ENCODE measurements around the gene DIAPH3.

GRCh38 chr13:59672445-59672844 lies 491.3 kb downstream of the DIAPH3 start:
- TF ChIP-seq, protein P1, sequence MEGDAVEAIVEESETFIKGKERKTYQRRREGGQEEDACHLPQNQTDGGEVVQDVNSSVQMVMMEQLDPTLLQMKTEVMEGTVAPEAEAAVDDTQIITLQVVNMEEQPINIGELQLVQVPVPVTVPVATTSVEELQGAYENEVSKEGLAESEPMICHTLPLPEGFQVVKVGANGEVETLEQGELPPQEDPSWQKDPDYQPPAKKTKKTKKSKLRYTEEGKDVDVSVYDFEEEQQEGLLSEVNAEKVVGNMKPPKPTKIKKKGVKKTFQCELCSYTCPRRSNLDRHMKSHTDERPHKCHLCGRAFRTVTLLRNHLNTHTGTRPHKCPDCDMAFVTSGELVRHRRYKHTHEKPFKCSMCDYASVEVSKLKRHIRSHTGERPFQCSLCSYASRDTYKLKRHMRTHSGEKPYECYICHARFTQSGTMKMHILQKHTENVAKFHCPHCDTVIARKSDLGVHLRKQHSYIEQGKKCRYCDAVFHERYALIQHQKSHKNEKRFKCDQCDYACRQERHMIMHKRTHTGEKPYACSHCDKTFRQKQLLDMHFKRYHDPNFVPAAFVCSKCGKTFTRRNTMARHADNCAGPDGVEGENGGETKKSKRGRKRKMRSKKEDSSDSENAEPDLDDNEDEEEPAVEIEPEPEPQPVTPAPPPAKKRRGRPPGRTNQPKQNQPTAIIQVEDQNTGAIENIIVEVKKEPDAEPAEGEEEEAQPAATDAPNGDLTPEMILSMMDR (tag by site-specific recombination; IDR thresholded peaks at IDR 0.05): no peak
- no peak for TF ChIP-seq INSM2 (tag by site-specific recombination; IDR thresholded peaks at IDR 0.05)
- no peak for TF ChIP-seq YY1 (tag by site-specific recombination; IDR thresholded peaks at IDR 0.05)
- TF ChIP-seq ZNF558 (tag by site-specific recombination; IDR thresholded peaks at IDR 0.05): no peak
- no peak for TF ChIP-seq ZNF274 (IDR thresholded peaks at IDR 0.05; ENCODE audit: low read length)
- TF ChIP-seq ZNF274 (tag by site-specific recombination; IDR thresholded peaks at IDR 0.05; ENCODE audit: borderline replicate concordance): no peak
- TF ChIP-seq SP2 (tag by site-specific recombination; IDR thresholded peaks at IDR 0.05): no peak
- no peak for TF ChIP-seq ZNF658 (tag by site-specific recombination; IDR thresholded peaks at IDR 0.05)
- TF ChIP-seq SCRT1 (tag by site-specific recombination; IDR thresholded peaks at IDR 0.05; ENCODE audit: borderline replicate concordance): no peak
- TF ChIP-seq ZNF214 (tag by site-specific recombination; IDR thresholded peaks at IDR 0.05; ENCODE audit: borderline replicate concordance): no peak
- no peak for TF ChIP-seq ZNF645 (tag by site-specific recombination; IDR thresholded peaks at IDR 0.05)
- TF ChIP-seq ZEB2 (tag by site-specific recombination; IDR thresholded peaks at IDR 0.05): no peak
- TF ChIP-seq ZNF776 (tag by site-specific recombination; IDR thresholded peaks at IDR 0.05; ENCODE audit: borderline replicate concordance): no peak
- TF ChIP-seq, protein P2, sequence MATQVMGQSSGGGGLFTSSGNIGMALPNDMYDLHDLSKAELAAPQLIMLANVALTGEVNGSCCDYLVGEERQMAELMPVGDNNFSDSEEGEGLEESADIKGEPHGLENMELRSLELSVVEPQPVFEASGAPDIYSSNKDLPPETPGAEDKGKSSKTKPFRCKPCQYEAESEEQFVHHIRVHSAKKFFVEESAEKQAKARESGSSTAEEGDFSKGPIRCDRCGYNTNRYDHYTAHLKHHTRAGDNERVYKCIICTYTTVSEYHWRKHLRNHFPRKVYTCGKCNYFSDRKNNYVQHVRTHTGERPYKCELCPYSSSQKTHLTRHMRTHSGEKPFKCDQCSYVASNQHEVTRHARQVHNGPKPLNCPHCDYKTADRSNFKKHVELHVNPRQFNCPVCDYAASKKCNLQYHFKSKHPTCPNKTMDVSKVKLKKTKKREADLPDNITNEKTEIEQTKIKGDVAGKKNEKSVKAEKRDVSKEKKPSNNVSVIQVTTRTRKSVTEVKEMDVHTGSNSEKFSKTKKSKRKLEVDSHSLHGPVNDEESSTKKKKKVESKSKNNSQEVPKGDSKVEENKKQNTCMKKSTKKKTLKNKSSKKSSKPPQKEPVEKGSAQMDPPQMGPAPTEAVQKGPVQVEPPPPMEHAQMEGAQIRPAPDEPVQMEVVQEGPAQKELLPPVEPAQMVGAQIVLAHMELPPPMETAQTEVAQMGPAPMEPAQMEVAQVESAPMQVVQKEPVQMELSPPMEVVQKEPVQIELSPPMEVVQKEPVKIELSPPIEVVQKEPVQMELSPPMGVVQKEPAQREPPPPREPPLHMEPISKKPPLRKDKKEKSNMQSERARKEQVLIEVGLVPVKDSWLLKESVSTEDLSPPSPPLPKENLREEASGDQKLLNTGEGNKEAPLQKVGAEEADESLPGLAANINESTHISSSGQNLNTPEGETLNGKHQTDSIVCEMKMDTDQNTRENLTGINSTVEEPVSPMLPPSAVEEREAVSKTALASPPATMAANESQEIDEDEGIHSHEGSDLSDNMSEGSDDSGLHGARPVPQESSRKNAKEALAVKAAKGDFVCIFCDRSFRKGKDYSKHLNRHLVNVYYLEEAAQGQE (tag by site-specific recombination; IDR thresholded peaks at IDR 0.05): no peak
